ENCODE measurements around the gene KLF4.

Gene KLF4

DNA sequence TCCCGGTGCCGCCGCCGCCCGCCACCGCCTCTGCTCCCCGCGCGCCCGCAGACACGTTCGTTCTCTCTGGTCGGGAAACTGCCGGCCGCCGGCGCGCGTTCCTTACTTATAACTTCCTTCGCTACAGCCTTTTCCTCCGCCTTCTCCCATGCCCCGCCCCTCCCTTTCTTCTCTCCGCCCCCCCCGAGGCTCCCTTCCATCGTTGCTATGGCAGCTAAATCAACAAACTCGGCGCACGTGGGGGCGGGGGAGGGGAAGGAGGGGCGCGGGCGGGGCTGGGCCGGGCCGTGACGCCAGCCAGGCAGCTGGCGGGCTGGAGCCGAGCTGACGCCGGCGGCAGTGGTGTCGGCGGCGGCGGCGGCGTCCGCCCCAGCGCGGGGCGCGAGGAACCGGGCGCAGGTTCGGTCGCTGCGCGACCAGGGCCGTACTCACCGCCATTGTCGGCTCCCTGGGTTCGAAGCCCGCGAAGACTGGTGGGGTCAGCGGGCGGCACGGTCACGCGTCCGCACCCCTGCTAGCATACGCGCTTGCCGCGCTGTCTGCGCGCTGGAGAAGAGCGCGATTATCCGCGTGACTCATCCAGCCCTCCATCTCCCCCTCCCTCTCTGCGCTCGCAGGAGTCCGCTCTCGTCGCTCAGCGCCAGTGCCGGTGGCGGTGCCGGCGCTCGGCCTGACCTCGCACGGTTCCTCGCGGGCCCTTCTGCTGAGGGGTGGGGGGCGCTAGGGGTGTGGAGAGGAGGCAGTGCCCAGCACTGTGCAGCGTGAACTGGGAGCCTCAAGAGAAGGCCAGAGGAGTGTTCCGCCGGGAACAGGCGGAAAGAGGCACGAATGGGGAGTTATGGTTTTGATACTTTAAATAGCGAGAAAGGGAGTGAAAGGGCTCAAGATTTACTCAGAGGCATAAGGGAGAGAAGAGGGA lies at the start of gene KLF4:
Gene KLF4, minus strand, starts transcription at position 83 of the 919 bp plus-strand sequence. CDS start 597 bp downstream, outside the sequence.
- TF ChIP-seq, protein P1, sequence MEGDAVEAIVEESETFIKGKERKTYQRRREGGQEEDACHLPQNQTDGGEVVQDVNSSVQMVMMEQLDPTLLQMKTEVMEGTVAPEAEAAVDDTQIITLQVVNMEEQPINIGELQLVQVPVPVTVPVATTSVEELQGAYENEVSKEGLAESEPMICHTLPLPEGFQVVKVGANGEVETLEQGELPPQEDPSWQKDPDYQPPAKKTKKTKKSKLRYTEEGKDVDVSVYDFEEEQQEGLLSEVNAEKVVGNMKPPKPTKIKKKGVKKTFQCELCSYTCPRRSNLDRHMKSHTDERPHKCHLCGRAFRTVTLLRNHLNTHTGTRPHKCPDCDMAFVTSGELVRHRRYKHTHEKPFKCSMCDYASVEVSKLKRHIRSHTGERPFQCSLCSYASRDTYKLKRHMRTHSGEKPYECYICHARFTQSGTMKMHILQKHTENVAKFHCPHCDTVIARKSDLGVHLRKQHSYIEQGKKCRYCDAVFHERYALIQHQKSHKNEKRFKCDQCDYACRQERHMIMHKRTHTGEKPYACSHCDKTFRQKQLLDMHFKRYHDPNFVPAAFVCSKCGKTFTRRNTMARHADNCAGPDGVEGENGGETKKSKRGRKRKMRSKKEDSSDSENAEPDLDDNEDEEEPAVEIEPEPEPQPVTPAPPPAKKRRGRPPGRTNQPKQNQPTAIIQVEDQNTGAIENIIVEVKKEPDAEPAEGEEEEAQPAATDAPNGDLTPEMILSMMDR (IDR thresholded peaks at IDR 0.05), result no peak
- no peak for TF ChIP-seq ZFX (IDR thresholded peaks at IDR 0.05; ENCODE audit: borderline replicate concordance)
- H3K27ac ChIP-seq, result peak within 1 kb of the TSS; percentile 91

DNA sequence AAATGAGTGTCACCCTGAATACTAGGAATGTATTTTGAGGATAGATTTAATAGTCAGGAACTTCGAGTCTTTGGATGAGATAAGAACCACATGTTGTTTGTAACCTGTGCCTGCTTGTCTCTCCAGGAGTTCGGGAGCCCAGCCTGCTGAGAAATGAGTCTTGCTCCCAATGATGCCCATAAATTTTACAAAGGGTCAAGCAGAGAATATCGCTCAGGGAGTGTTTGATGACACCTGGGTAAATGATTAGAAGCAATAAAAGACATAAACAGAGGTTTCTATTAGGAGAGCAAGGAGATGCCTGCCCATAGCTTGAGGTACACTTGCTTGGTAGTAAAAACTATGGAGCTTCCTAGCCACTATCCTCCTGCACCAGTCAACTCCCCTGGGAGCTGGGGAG lies 46.9 kb upstream of the KLF4 start:
- H3K27ac ChIP-seq, result no peak overlapping the region
- no peak for TF ChIP-seq ZFX (IDR thresholded peaks at IDR 0.05; ENCODE audit: borderline replicate concordance)
- TF ChIP-seq, protein P1 (IDR thresholded peaks at IDR 0.05), result no peak

DNA sequence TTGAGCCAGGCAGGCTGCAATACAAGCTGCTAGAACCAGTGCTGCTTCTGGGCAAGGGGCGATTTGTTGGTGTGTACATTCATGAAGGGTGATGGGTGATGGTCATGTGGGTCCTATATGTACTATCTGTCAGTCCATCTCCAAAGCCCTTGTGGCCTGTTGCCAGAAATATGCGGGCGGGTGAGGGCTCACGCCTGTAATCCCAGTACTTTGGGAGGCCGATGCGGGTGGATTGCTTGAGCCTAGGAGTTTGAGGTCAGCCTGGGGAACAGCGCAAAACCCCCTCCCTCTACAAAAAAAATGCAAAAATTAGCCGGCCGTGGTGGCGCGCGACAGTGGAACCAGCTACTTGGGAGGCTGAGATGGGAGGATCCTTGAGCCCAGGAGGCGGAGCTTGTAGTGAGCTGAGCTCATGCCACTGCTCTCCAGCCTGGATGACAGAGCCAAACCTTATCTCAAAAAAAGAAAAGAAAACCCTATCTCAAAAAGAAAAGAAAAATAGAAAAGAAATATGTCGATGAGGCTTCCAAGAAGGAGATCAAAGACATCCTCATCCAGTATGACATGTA lies 45.0 kb upstream of the KLF4 start:
- no peak overlapping the region for H3K27ac ChIP-seq
- TF ChIP-seq, protein P1 (IDR thresholded peaks at IDR 0.05), result no peak
- no peak for TF ChIP-seq ZFX (IDR thresholded peaks at IDR 0.05; ENCODE audit: borderline replicate concordance)

DNA sequence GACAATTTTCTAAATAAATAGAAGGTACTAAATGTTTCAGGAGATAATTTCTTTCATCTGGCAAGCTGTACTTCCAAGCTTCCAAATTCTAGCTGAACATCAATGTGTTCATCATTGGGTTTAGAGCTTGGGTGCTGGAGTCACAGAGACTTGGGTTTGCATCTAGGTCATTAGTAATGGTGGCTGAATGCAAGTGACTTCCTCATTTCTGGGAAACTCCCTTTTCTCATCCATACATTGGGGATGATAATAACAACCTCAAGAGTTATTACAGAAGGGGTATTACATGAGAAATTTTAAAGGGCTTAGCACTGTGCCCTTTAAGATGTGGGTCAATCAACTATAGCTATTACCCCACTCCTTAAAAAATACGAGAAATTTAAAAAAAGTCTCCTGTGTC lies 41.1 kb upstream of the KLF4 start:
- TF ChIP-seq, protein P1 (IDR thresholded peaks at IDR 0.05), result no peak
- no peak for TF ChIP-seq ZFX (IDR thresholded peaks at IDR 0.05; ENCODE audit: borderline replicate concordance)
- no peak overlapping the region for H3K27ac ChIP-seq

DNA sequence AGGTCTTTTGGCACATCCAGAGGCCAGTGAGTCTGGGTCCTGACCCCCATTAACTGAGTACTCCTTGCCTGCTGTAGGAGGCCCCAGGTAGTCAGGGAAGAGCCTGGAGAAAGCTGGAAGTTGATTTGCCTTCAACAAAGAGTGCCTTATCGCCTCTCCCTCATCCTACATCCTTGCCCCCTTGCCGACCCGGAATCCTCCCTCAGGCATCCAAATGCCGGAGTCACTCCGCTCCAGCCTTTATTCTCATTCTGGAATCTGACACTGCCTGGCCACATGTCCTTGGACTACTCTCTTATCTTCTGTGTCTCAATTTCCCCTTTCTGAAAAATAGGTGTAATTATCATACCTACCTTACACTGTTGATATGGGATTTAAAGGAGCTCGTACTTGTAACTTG lies 39.1 kb upstream of the KLF4 start:
- no peak for TF ChIP-seq ZFX (IDR thresholded peaks at IDR 0.05; ENCODE audit: borderline replicate concordance)
- TF ChIP-seq, protein P1 (IDR thresholded peaks at IDR 0.05), result no peak
- H3K27ac ChIP-seq, result no peak overlapping the region

DNA sequence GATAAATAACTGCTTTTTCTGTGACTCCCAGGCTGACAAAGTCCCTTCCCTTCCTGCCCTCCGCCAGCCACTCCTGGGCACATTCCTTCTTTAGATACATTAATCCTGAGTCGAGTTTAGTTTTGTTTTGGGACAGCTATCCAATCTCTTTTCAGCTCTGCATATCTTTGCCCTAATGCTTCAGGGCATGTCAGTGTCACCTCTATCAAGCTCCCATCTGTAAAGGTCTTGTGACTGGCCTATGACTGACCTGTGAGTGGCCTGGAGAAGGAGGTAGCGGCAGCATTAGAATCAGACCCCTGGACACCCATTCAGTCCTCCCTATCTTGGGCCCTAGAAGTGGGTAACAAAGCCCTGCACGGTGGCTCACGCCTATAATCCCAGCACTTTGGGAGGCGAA lies 34.0 kb upstream of the KLF4 start:
- no peak overlapping the region for H3K27ac ChIP-seq
- TF ChIP-seq ZFX (IDR thresholded peaks at IDR 0.05; ENCODE audit: borderline replicate concordance), result no peak
- TF ChIP-seq, protein P1 (IDR thresholded peaks at IDR 0.05), result no peak

DNA sequence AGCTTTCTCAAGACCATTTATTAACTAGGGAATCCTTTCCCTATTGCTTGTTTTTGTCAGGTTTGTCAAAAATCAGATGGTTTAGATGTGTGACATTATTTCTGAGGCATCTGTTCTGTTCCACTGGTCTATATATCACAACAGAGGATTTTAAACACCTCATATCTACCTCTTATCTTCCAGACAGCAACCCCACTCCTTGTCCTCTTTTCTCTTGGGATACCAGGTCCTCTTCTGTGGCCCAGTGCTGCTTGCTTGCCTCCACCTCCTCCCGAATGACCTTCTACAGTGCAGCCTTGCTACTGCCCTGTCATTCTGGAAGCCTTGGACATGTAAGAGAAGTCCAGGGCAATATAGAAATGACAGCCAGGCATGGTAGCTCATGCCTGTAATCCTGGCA lies 30.6 kb upstream of the KLF4 start:
- no peak for TF ChIP-seq ZFX (IDR thresholded peaks at IDR 0.05; ENCODE audit: borderline replicate concordance)
- TF ChIP-seq, protein P1 (IDR thresholded peaks at IDR 0.05), result no peak
- H3K27ac ChIP-seq, result peak overlapping the region; percentile 95; the same call in 1 of the 2 replicates

Measured in 22Rv1 (cell line).